ENCODE results near the gene OR4D1. TPM values are rescaled to one million over a fixed set of nuclear protein-coding genes. Genes with fewer than 3 reads are reported as not detected.
"Not testable (repeated sequence)": the region's sequence is repeated elsewhere in the genome, so short reads cannot be mapped to it uniquely, and the experiment has no call there.

OR4D1 gene
- total RNA-seq, 2 donors from 2014 or later, result 0.34 to 0.35 TPM

DNA sequence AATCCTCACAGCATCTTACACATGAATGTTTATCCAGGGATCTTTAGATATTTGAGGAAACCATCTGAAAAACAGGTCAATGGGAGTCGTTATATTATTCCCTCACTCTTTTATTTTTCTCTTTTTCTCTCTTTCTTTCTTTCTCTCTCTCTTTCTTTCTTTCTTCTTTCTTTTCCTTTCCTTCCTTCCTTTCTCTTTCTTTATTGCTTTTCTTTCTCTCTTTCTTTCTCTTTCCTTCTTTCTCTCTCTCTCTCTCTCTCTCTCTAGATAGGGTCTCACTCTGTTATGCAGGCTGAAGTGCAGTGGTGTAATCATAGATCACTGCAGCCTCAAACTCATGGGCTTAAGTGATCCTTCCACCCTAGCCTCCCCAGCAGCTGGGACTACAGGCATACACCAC is 20.3 kb upstream of the OR4D1 start:
- no peak for DNase-seq
- H3K9me3 Mint-ChIP-seq, result no peaks in the 10 kb centered on the region
- H3K4me1 Mint-ChIP-seq (ENCODE audit: low read depth), result no peaks in the 10 kb centered on the region
- no peak overlapping the region for H3K4me3 Mint-ChIP-seq
- H3K27ac Mint-ChIP-seq, result no peak overlapping the region
- H3K27me3 Mint-ChIP-seq (ENCODE audit: low read depth), result no peaks in the 10 kb centered on the region
- ATAC-seq (replicated peaks in 1 of 2), result no peak
- H3K36me3 Mint-ChIP-seq (ENCODE audit: insufficient read depth in 2 of 2), result no peaks in the 10 kb centered on the region

DNA sequence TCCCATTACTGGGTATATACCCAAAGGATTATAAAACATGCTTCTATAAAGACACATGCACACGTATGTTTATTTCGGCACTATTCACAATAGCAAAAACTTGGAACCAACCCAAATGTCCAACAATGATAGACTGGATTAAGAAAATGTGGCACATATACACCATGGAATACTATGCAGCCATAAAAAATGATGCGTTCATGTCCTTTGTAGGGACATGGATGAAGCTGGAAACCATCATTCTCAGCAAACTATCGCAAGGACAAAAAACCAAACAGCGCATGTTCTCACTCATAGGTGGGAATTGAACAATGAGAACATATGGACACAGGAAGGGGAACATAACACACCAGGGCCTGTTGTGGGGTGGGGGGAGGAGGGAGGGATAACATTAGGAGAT is 15.5 kb upstream of the OR4D1 start:
- not testable (repeated sequence) for H3K4me1 Mint-ChIP-seq (ENCODE audit: low read depth); H3K27ac Mint-ChIP-seq; H3K27me3 Mint-ChIP-seq (ENCODE audit: low read depth)

DNA sequence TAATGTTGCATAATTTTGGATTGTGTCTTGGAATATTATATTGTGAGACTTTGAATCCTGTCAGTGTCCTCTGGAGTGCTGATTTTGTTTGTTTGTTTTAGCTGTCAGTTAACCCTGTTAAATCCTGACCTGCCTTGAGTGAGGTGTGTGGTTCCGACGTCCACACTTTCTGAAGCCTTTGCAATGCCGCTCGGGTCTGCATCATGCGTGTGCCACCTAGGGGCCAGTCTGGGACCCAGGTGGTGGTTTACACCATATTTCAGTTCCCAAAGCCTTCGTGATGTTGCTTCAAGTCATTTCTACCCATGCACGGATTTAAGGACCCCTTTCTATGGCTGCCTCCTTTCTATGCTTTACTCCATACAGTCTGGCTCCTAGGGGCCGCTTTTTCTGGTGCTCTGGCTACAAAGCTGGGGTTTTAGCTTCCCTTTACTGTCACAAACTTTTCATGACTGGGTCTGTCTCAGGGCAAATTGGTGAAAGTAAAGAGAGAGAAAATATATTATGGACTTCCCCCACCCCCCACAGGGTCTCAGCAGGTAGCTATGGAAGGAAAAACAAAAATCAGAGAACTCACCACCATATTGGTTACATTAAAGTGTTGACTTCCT is 11.4 kb upstream of the OR4D1 start:
- peaks cover 3 to 6% of the 10 kb centered on the region in 2 donors for H3K36me3 Mint-ChIP-seq (ENCODE audit: insufficient read depth in 2 of 2)
- H3K4me3 Mint-ChIP-seq, result no peak overlapping the region
- H3K27me3 Mint-ChIP-seq (ENCODE audit: low read depth), result no peaks in the 10 kb centered on the region
- no peak overlapping the region for H3K27ac Mint-ChIP-seq
- ATAC-seq (replicated peaks in 1 of 2) (no peak), DNase-seq (no peak)
- no peaks in the 10 kb centered on the region for H3K4me1 Mint-ChIP-seq (ENCODE audit: low read depth)
- peaks cover 5 to 13% of the 10 kb centered on the region in 2 donors for H3K9me3 Mint-ChIP-seq

More for the DNA sequence above, 15.5 kb upstream of the OR4D1 start:
- ATAC-seq (replicated peaks in 1 of 2); H3K36me3 Mint-ChIP-seq (ENCODE audit: insufficient read depth in 2 of 2); H3K4me3 Mint-ChIP-seq; DNase-seq: not testable (repeated sequence)
- H3K9me3 Mint-ChIP-seq, result peaks cover 5 to 10% of the 10 kb centered on the region in 2 donors

DNA sequence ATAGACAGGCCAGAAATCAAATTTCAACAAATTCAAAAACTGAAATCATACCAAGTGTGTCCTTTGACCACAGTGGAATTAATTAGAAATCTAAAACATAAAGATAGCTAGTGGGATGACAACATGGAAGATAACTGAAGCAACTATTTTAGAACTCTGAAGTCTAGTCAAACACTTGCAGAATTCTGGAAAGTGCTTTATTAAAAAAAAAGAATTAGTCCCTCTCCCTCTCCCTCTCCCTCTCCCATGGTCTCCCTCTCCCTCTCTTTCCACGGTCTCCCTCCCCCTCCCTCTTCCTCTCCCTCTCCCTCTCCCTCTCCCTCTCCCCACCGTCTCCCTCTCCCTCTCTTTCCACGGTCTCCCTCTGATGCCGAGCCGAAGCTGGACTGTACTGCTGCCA is 6.7 kb upstream of the OR4D1 start:
- Mint-ChIP-seq H3K27me3 (ENCODE audit: low read depth) (no peaks in the 10 kb centered on the region), H3K4me1 (ENCODE audit: low read depth) (no peaks in the 10 kb centered on the region), H3K27ac (no peak overlapping the region), H3K36me3 (ENCODE audit: insufficient read depth in 2 of 2) (peaks cover 16% of the 10 kb centered on the region in 2 donors), H3K4me3 (no peak overlapping the region), H3K9me3 (peaks cover 14 to 15% of the 10 kb centered on the region in 2 donors)
- ATAC-seq (replicated peaks in 1 of 2) (no peak), DNase-seq (no peak)

DNA sequence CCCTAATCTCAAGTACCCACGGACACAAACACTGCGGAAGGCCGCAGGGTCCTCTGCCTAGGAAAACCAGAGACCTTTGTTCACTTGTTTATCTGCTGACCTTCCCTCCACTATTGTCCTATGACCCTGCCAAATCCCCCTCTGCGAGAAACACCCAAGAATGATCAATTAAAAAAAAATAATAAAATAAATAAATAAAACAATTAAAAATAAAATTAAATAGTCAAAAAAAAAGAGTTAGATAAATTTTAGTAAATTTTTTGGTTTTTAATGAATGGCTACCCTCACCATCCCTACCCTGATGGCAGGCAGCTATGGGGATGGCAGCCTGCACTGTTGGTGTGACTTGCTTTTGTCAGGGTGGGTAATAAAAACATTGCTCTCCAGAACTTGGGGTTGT is 4.8 kb upstream of the OR4D1 start:
- H3K27ac Mint-ChIP-seq; DNase-seq; H3K27me3 Mint-ChIP-seq (ENCODE audit: low read depth); H3K4me3 Mint-ChIP-seq; ATAC-seq (replicated peaks in 1 of 2); H3K4me1 Mint-ChIP-seq (ENCODE audit: low read depth): not testable (repeated sequence)
- Mint-ChIP-seq H3K36me3 (ENCODE audit: insufficient read depth in 2 of 2) (peaks cover 13 to 17% of the 10 kb centered on the region in 2 donors), H3K9me3 (peaks cover 9 to 16% of the 10 kb centered on the region in 2 donors)

DNA sequence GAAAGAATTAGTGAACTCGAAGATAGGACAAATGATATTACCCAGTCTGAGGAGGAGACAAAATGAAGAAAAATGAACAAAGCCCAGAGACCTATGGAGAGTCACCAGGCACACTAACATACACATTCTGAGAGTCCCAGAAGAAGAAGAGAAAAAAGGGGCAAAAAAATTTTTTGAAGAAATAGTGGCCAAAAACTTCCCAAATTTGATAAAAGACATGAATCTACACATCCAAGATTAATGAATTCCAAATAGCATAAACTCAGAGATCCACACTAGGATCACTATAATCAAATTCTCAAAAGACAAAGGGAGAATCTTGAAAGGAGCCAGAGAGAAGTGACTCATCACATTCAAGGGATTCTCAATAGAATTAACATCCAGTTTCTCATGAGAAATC is 3.4 kb upstream of the OR4D1 start:
- no peaks in the 10 kb centered on the region for H3K27me3 Mint-ChIP-seq (ENCODE audit: low read depth)
- H3K27ac Mint-ChIP-seq, result no peak overlapping the region
- no peaks in the 10 kb centered on the region for H3K4me1 Mint-ChIP-seq (ENCODE audit: low read depth)
- peaks cover 7 to 16% of the 10 kb centered on the region in 2 donors for H3K9me3 Mint-ChIP-seq
- peaks cover 10 to 17% of the 10 kb centered on the region in 2 donors for H3K36me3 Mint-ChIP-seq (ENCODE audit: insufficient read depth in 2 of 2)
- no peak overlapping the region for H3K4me3 Mint-ChIP-seq
- DNase-seq (no peak), ATAC-seq (replicated peaks in 1 of 2) (no peak)

DNA sequence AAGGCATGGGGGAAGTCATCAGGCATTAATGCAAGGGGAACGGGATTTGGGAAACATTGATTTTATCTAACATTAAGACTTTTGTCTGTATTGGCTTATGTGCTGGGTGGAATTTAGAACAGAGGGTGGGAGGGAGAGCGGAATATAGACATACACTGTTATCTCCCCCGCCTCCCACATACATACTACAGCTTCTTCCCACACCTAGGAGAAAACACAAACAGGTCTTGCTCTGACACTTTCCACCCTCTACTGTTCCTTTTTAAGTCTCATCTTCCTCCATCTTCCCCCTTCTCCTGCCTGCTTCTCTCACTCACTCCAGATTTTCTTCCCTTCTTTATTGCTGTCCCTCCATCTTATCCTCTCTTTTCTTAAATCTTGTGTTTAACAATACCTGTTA is 425 bp downstream of the OR4D1 start:
- peaks cover 10 to 14% of the 10 kb centered on the region in 2 donors for H3K36me3 Mint-ChIP-seq (ENCODE audit: insufficient read depth in 2 of 2)
- DNase-seq (no peak), ATAC-seq (replicated peaks in 1 of 2) (no peak)
- H3K4me3 Mint-ChIP-seq, result no peak overlapping the region
- H3K27ac Mint-ChIP-seq, result no peak overlapping the region
- peaks cover 15% of the 10 kb centered on the region for H3K4me1 Mint-ChIP-seq (ENCODE audit: low read depth)
- peaks cover 7 to 16% of the 10 kb centered on the region in 2 donors for H3K9me3 Mint-ChIP-seq
- H3K27me3 Mint-ChIP-seq (ENCODE audit: low read depth), result no peaks in the 10 kb centered on the region

DNA sequence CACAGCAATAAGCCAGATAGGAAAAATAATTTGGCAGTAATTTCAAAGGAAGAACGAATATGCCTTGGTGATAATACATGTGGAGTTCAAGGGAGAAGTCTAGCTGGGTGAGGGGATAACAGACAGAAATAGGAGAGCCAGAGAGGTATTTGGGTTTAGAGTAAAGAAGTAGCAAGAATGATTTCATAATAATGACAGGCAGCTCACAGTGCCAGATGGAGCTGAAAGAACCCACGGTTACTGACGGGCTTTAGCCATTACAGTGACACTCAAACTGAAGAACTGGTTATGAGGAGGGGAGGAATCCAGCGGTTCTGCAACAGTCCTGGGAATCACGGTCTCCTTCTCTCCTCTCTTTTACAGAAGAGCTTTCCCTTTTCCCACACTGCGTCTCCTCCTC is 2.2 kb downstream of the OR4D1 start:
- Mint-ChIP-seq H3K27ac (no peak overlapping the region), H3K4me3 (no peak overlapping the region), H3K4me1 (ENCODE audit: low read depth) (peaks cover 23% of the 10 kb centered on the region), H3K36me3 (ENCODE audit: insufficient read depth in 2 of 2) (peaks cover 5 to 7% of the 10 kb centered on the region in 2 donors), H3K9me3 (peaks cover 5 to 6% of the 10 kb centered on the region in 2 donors), H3K27me3 (ENCODE audit: low read depth) (no peaks in the 10 kb centered on the region)
- DNase-seq (no peak), ATAC-seq (replicated peaks in 1 of 2) (no peak)

DNA sequence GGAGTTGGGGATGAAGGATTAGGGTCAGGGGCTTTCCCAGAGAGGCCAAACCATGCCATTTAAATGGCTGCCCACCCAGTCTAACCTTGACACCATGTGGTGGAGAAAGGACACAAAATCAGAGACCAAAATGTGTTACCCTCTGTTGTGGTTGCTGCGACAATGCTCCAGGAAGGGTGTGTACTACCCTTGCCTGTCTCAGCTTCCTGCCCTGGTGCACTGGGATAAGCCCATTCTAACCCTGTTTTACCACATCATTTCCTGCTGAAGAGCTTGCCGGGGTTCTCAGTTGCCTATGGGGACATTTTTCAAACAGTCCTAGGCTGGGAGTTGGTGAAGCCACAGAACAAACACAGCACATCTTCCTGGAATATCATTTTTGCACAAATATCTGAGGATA is 4.9 kb downstream of the OR4D1 start:
- peak overlapping the region; percentile 31 to 63 for H3K4me3 Mint-ChIP-seq
- peak overlapping the region; percentile 75 for H3K27ac Mint-ChIP-seq
- H3K27me3 Mint-ChIP-seq (ENCODE audit: low read depth), result no peaks in the 10 kb centered on the region
- peaks cover 0 to 1% of the 10 kb centered on the region in 2 donors for H3K36me3 Mint-ChIP-seq (ENCODE audit: insufficient read depth in 2 of 2)
- DNase-seq, result peak; percentile 23 to 30
- no peaks in the 10 kb centered on the region for H3K9me3 Mint-ChIP-seq
- H3K4me1 Mint-ChIP-seq (ENCODE audit: low read depth), result peaks cover 38% of the 10 kb centered on the region
- ATAC-seq (replicated peaks in 1 of 2), result peak in 1 of 2 donors; percentile 38

DNA sequence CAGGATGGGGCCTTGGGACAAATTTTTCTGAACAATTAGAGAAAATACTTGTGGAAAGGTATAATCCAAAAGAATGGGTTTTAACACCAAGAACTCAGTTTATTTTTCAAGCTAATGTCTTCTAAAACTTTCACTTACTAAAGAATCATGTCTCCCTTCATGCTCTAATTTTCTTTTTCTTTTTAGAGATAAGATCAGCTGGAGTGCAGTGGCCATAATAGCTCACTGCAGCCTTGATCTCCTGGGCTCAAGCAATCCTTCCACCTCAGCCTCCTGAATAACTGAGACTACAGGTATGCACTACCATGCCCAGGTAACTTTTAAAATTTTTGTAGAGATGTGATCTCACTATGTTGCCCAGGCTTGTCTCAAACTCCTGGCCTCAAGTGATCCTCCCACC is 5.5 kb downstream of the OR4D1 start:
- peaks cover 0 to 1% of the 10 kb centered on the region in 2 donors for H3K36me3 Mint-ChIP-seq (ENCODE audit: insufficient read depth in 2 of 2)
- peaks cover 38% of the 10 kb centered on the region for H3K4me1 Mint-ChIP-seq (ENCODE audit: low read depth)
- H3K27me3 Mint-ChIP-seq (ENCODE audit: low read depth), result no peaks in the 10 kb centered on the region
- H3K9me3 Mint-ChIP-seq, result no peaks in the 10 kb centered on the region
- ATAC-seq (replicated peaks in 1 of 2), result no peak
- H3K27ac Mint-ChIP-seq, result peak overlapping the region; percentile 75
- DNase-seq, result no peak
- peak overlapping the region in 1 of 2 donors; percentile 63 for H3K4me3 Mint-ChIP-seq

DNA sequence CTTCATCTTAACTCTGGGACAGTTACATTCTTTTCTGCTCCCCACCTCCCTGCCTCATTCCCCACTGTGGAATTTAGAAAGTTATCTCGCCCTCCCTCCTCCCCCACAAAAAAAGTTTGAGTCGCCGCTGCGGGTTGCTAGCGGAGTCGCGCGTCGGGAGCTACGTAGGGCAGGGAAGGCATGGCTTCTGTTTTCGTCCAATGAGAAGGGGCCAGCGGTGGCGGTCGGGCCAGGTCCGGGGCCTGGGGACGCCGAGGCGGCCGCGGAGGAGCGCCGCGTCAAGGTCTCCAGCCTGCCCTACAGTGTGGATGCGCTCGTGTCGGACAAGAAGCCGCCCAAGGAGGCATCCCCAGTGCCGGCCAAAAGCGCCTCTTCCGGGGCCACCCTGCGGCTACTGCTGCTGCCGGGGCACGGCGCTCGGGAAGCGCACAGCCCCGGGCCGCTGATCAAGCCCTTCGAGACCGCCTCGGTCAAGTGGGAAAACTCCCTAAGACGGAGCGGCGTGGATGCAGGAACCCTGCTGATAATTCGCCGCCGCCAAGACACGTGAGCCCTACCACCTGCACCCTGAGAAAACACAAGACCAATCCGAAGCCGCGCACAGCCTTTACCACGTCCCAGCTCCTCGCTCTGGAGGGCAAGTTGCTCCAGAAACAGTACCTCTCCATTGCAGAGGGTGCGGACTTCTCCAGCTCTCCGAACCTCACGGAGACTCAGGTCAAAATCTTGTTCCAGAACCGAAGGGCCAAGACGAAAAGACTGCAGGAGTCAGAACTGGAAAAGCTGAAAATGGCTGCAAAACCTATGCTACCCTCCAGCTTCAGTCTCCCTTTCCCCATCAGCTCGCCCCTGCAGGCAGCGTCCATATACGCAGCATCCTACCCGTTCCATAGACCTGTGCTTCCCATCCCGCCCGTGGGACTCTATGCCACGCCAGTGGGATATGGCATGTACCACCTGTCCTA is 8.9 kb downstream of the OR4D1 start:
- peaks cover 38% of the 10 kb centered on the region for H3K4me1 Mint-ChIP-seq (ENCODE audit: low read depth)
- DNase-seq, result peak; percentile 75 to 76
- peak overlapping the region; percentile 84 to 94 for H3K4me3 Mint-ChIP-seq
- no peaks in the 10 kb centered on the region for H3K9me3 Mint-ChIP-seq
- ATAC-seq (replicated peaks in 1 of 2), result peak; percentile 96
- peak overlapping the region; percentile 85 for H3K27ac Mint-ChIP-seq
- H3K27me3 Mint-ChIP-seq (ENCODE audit: low read depth), result no peaks in the 10 kb centered on the region
- peaks cover 0 to 1% of the 10 kb centered on the region in 2 donors for H3K36me3 Mint-ChIP-seq (ENCODE audit: insufficient read depth in 2 of 2)

DNA sequence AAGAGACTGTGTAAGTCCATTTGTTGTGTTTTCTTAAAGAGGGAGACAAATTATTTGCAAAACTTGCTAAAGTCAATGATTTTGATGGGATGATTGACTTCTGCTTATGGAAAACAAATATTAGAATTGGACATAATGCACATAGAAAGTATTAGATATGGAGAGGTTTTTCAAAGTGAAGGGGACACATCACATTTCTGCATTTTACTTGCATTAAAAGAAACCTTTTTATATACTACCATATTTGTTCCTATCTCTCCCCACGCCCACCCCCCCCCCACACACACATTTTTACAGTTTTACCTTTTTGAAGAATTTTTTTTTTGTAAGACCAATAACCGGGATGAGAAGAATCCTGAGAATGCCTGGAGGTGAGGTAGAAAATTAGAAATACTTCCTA is 10.0 kb downstream of the OR4D1 start:
- ATAC-seq (replicated peaks in 1 of 2) (no peak), DNase-seq (no peak)
- Mint-ChIP-seq H3K4me1 (ENCODE audit: low read depth) (peaks cover 27% of the 10 kb centered on the region), H3K9me3 (no peaks in the 10 kb centered on the region), H3K27me3 (ENCODE audit: low read depth) (no peaks in the 10 kb centered on the region), H3K36me3 (ENCODE audit: insufficient read depth in 2 of 2) (peaks cover 0 to 1% of the 10 kb centered on the region in 2 donors), H3K27ac (no peak overlapping the region), H3K4me3 (no peak overlapping the region)

DNA sequence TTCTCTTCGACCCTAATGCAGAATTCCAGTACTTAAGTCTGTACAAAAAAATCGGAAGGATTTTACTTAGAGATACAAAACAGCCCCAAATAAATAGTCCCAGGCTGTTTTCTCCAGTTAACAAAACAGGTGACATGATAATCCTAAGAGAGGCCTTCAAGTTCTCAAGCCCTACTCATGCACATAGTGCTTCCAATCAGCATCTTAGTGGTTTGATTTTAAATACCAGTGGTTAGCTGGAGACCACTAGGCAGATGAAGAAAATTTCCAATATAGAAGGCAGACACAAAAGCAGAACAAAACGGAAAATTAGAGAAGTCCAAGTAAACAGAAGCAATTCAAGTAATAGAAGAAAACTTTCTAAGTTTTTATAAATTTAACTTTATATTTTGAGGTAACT is 13.4 kb downstream of the OR4D1 start:
- Mint-ChIP-seq H3K27me3 (ENCODE audit: low read depth) (no peaks in the 10 kb centered on the region), H3K4me3 (no peak overlapping the region), H3K9me3 (no peaks in the 10 kb centered on the region), H3K36me3 (ENCODE audit: insufficient read depth in 2 of 2) (no peaks in the 10 kb centered on the region), H3K4me1 (ENCODE audit: low read depth) (peaks cover 9% of the 10 kb centered on the region), H3K27ac (no peak overlapping the region)
- DNase-seq (no peak), ATAC-seq (replicated peaks in 1 of 2) (no peak)
